ENCODE results near the gene ELMOD1. TPM values are rescaled to one million over a fixed set of nuclear protein-coding genes. Genes with fewer than 3 reads are reported as not detected.

Gene ELMOD1
- total RNA-seq, 2 experiments from 2014 or later, result not detected

DNA sequence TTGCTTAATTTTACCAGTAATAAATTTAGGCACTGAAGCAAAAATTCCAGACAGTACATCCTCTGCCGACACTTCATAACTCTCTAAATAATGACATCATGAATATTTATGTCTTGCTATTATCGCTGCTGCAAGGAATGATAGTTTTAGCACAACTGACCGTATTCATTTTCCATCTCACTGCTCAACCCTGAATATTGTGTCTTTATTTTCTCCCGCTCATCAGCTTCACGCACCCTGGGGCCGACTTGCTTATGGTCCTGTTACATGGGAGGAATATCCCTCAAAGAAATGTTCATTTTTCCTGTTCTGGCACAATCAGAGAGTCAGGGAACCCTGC lies 87.7 kb downstream of the ELMOD1 start:
- CTCF ChIA-PET, result no interaction called here
- ATAC-seq (ENCODE audit: poor library complexity), result no peak
- intact Hi-C loops (cut with DNase I, micrococcal nuclease), result no loop called here

DNA sequence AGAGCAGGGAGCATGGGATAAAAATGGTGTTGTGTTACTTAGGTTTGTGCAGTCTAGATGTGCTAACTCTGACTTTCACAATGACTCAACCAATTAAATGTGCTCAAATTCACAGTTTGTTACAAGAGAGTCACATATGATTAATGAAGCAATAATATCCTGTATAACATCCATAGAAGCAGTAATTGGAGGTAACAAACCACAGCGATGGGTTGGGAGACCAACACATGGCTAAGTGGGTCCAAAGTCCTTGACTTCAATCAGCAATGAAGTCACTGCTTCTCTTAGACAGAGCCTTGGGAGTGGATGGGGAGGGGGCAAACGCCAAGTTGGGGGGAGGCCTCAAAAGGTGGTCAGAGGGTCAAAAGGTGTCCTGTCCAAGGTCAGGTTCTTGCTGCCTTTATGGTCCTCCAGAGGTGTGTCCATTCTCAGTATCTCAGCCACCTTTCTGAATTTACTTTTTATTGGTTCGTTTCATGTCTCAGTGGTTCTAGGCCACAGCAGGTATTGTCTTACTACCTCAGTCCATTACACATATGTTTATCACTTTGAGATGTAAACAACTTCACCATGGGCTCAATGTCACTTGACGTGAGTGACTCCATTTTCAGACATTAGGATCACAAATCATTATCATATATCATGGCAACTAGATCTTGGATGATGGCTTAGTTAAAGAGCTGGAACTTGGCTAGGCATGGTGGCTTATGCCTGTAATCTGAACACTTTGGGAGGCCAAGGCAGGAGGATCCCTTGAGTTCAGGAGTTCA lies 88.5 kb downstream of the ELMOD1 start:
- intact Hi-C loops (cut with DNase I, micrococcal nuclease), result loop anchor here in 1 of 2 experiments (10.0 kb wide), 1 partner anchor 215 kb away; no protein-coding TSS in a partner anchor
- H3K36me3 Mint-ChIP-seq (ENCODE audit: low read depth), result no peaks in the 10 kb centered on the region
- H3K27me3 Mint-ChIP-seq, result peaks cover 12% of the 10 kb centered on the region
- ChIA-PET CTCF (no interaction called here), POLR2A (no interaction called here)
- H3K4me1 Mint-ChIP-seq (ENCODE audit: low read depth), result no peaks in the 10 kb centered on the region
- H3K27ac ChIP-seq (ENCODE audit: low read depth in 1 of 2, low read length in 2 of 2), result no peak overlapping the region
- no peak for DNase-seq
- no peaks in the 10 kb centered on the region for H3K36me3 ChIP-seq (ENCODE audit: insufficient read depth, low read length)
- H3K4me3 Mint-ChIP-seq, result no peak overlapping the region
- no peaks in the 10 kb centered on the region for H3K9me3 Mint-ChIP-seq
- TF ChIP-seq, protein P1, sequence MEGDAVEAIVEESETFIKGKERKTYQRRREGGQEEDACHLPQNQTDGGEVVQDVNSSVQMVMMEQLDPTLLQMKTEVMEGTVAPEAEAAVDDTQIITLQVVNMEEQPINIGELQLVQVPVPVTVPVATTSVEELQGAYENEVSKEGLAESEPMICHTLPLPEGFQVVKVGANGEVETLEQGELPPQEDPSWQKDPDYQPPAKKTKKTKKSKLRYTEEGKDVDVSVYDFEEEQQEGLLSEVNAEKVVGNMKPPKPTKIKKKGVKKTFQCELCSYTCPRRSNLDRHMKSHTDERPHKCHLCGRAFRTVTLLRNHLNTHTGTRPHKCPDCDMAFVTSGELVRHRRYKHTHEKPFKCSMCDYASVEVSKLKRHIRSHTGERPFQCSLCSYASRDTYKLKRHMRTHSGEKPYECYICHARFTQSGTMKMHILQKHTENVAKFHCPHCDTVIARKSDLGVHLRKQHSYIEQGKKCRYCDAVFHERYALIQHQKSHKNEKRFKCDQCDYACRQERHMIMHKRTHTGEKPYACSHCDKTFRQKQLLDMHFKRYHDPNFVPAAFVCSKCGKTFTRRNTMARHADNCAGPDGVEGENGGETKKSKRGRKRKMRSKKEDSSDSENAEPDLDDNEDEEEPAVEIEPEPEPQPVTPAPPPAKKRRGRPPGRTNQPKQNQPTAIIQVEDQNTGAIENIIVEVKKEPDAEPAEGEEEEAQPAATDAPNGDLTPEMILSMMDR (IDR thresholded peaks at IDR 0.05), result no peak
- no peak overlapping the region for H3K27ac Mint-ChIP-seq
- ATAC-seq (ENCODE audit: poor library complexity), result no peak
- H3K27me3 ChIP-seq (ENCODE audit: control insufficient read depth in 1 of 2, insufficient read depth in 2 of 2, low read length in 2 of 2), result no peaks in the 10 kb centered on the region
- H3K9me3 ChIP-seq (ENCODE audit: control insufficient read depth in 1 of 2, insufficient read depth in 1 of 2, low read length in 2 of 2), result no peaks in the 10 kb centered on the region
- no peak overlapping the region for H3K4me3 ChIP-seq (ENCODE audit: low read length)
- no peaks in the 10 kb centered on the region for H3K4me1 ChIP-seq (ENCODE audit: insufficient read depth, low read length)

More for the DNA sequence above, 87.7 kb downstream of the ELMOD1 start:
- no peak overlapping the region for H3K4me3 ChIP-seq (ENCODE audit: low read length)
- H3K4me1 ChIP-seq (ENCODE audit: insufficient read depth, low read length), result no peaks in the 10 kb centered on the region
- H3K27ac ChIP-seq (ENCODE audit: low read depth in 1 of 2, low read length in 2 of 2), result no peak overlapping the region
- Mint-ChIP-seq H3K4me3 (no peak overlapping the region), H3K4me1 (ENCODE audit: low read depth) (no peaks in the 10 kb centered on the region), H3K36me3 (ENCODE audit: low read depth) (no peaks in the 10 kb centered on the region), H3K27me3 (peaks cover 16% of the 10 kb centered on the region), H3K9me3 (no peaks in the 10 kb centered on the region), H3K27ac (no peak overlapping the region)
- H3K27me3 ChIP-seq (ENCODE audit: control insufficient read depth in 1 of 2, insufficient read depth in 2 of 2, low read length in 2 of 2), result no peaks in the 10 kb centered on the region
- TF ChIP-seq, protein P1 (IDR thresholded peaks at IDR 0.05), result no peak
- no peaks in the 10 kb centered on the region for H3K9me3 ChIP-seq (ENCODE audit: control insufficient read depth in 1 of 2, insufficient read depth in 1 of 2, low read length in 2 of 2)
- DNase-seq, result no peak
- H3K36me3 ChIP-seq (ENCODE audit: insufficient read depth, low read length), result no peaks in the 10 kb centered on the region
- POLR2A ChIA-PET, result no interaction called here

DNA sequence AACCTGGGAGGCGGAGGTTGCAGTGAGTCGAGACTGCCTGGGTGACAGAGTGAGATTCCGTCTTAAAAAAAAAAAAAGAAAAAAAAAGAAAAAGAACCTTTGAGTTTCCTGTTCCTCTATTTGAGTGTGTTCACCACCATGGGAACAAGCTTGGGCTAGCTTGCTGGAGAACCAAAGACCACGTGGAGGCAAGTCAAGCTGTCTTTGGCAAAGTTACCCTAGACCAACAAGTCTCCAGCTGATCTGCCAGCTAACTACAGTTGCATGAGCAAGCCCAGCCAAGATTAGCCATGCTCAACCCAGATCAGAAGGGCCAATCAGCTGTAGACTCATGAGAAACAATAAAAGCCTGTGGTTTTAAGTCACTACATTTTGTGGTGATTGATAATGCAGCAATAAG lies 91.2 kb downstream of the ELMOD1 start:
- CTCF ChIA-PET, result no interaction called here
- H3K27ac Mint-ChIP-seq, result no peak overlapping the region
- H3K4me1 Mint-ChIP-seq (ENCODE audit: low read depth), result no peaks in the 10 kb centered on the region
- TF ChIP-seq, protein P1 (IDR thresholded peaks at IDR 0.05), result no peak
- intact Hi-C loops (cut with DNase I, micrococcal nuclease), result loop anchor here in 1 of 2 experiments (10.0 kb wide), 1 partner anchor 213 kb away; no protein-coding TSS in a partner anchor
- H3K36me3 ChIP-seq (ENCODE audit: insufficient read depth, low read length), result no peaks in the 10 kb centered on the region
- DNase-seq (no peak), ATAC-seq (ENCODE audit: poor library complexity) (no peak)
- H3K9me3 Mint-ChIP-seq, result no peaks in the 10 kb centered on the region
- no peaks in the 10 kb centered on the region for H3K9me3 ChIP-seq (ENCODE audit: control insufficient read depth in 1 of 2, insufficient read depth in 1 of 2, low read length in 2 of 2)
- H3K4me1 ChIP-seq (ENCODE audit: insufficient read depth, low read length), result no peaks in the 10 kb centered on the region
- H3K27ac ChIP-seq (ENCODE audit: low read depth in 1 of 2, low read length in 2 of 2), result no peak overlapping the region
- peaks cover 6% of the 10 kb centered on the region for H3K27me3 Mint-ChIP-seq
- H3K27me3 ChIP-seq (ENCODE audit: control insufficient read depth in 1 of 2, insufficient read depth in 2 of 2, low read length in 2 of 2), result no peaks in the 10 kb centered on the region
- H3K4me3 ChIP-seq (ENCODE audit: low read length), result no peak overlapping the region
- POLR2A ChIA-PET, result no interaction called here
- H3K36me3 Mint-ChIP-seq (ENCODE audit: low read depth), result no peaks in the 10 kb centered on the region
- no peak overlapping the region for H3K4me3 Mint-ChIP-seq

Data from CD4-positive, alpha-beta T cell (primary cell).